ENCODE results near the gene IL3.

The IL3 gene

DNA sequence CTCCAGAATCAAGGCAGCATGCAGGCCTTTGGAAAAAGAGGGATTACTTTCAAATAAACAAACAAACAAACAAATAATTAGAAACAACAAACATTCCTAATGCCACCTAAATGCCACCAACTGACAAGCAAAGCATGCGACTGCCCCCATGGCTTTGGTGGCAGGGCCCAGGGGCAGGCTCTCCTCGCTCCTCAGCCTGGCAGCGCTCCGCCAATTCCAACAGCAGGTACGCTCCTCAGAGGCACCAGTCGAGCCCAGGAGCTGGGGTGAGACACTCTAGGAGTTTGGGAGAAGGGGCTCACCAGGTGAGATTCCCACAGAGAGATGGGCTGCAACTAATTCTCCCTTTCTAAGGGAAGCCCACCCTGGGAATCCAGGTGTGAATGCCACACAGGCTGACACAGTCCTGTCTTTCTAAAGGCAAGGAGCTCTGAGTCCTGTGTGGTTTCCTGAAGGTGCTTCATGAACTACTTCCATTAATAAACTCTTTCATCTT, 41.0 kb downstream of the IL3 start:
- no peak for TF ChIP-seq CREB1 (IDR thresholded peaks at IDR 0.05; ENCODE audit: low read depth)
- TF ChIP-seq, protein P1, sequence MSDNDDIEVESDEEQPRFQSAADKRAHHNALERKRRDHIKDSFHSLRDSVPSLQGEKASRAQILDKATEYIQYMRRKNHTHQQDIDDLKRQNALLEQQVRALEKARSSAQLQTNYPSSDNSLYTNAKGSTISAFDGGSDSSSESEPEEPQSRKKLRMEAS (IDR thresholded peaks at IDR 0.05) = no peak
- no peak for TF ChIP-seq TEAD4 (IDR thresholded peaks at IDR 0.05)
- no peak for TF ChIP-seq EP300 (IDR thresholded peaks at IDR 0.05; ENCODE audit: borderline replicate concordance)
- TF ChIP-seq RAD21 (IDR thresholded peaks at IDR 0.05; ENCODE audit: low read depth) = no peak
- no peak for TF ChIP-seq TAF1 (IDR thresholded peaks at IDR 0.05; ENCODE audit: low read depth)
- TF ChIP-seq, protein P2, sequence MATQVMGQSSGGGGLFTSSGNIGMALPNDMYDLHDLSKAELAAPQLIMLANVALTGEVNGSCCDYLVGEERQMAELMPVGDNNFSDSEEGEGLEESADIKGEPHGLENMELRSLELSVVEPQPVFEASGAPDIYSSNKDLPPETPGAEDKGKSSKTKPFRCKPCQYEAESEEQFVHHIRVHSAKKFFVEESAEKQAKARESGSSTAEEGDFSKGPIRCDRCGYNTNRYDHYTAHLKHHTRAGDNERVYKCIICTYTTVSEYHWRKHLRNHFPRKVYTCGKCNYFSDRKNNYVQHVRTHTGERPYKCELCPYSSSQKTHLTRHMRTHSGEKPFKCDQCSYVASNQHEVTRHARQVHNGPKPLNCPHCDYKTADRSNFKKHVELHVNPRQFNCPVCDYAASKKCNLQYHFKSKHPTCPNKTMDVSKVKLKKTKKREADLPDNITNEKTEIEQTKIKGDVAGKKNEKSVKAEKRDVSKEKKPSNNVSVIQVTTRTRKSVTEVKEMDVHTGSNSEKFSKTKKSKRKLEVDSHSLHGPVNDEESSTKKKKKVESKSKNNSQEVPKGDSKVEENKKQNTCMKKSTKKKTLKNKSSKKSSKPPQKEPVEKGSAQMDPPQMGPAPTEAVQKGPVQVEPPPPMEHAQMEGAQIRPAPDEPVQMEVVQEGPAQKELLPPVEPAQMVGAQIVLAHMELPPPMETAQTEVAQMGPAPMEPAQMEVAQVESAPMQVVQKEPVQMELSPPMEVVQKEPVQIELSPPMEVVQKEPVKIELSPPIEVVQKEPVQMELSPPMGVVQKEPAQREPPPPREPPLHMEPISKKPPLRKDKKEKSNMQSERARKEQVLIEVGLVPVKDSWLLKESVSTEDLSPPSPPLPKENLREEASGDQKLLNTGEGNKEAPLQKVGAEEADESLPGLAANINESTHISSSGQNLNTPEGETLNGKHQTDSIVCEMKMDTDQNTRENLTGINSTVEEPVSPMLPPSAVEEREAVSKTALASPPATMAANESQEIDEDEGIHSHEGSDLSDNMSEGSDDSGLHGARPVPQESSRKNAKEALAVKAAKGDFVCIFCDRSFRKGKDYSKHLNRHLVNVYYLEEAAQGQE (IDR thresholded peaks at IDR 0.05; ENCODE audit: low read depth) = no peak
- no peak for TF ChIP-seq YY1 (IDR thresholded peaks at IDR 0.05; ENCODE audit: low read depth)
- no peak for TF ChIP-seq EGR1 (IDR thresholded peaks at IDR 0.05)
- TF ChIP-seq NFIC (IDR thresholded peaks at IDR 0.05) = no peak

DNA sequence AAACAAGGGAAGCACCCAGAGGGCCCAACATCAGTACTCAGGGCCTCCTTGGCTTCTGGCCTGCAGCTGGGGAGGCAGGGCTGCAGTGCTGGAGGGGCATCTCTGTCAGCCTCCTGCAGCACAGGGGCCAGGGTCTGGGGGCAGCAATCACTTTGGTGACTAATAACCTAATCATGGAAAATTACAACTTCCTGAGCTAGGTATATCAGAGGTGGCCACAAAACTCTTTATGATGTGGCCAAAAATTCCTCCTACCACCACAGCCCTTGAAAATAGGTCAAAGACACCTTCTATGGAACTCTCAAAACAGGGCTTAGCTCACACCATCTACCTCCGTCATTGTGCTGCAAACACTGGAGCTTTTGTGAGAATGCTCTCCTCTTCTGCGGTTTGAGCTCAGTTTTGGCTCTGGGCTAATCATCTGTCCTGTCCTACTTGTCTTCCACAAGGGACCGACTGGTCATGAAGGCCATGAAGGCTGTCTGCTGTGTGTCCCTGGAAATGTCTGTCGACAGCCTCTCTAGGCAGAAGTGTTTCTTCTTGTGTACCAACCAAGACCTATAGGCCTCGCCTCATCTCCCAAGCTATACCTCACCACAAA, 41.7 kb downstream of the IL3 start:
- no peak for TF ChIP-seq NFIC (IDR thresholded peaks at IDR 0.05)
- TF ChIP-seq, protein P2 (IDR thresholded peaks at IDR 0.05; ENCODE audit: low read depth) = no peak
- no peak for TF ChIP-seq YY1 (IDR thresholded peaks at IDR 0.05; ENCODE audit: low read depth)
- TF ChIP-seq TCF12 (IDR thresholded peaks at IDR 0.05; ENCODE audit: low read depth) = no peak
- TF ChIP-seq RAD21 (IDR thresholded peaks at IDR 0.05; ENCODE audit: low read depth) = no peak
- TF ChIP-seq CEBPB (IDR thresholded peaks at IDR 0.05) = no peak
- TF ChIP-seq CREB1 (IDR thresholded peaks at IDR 0.05; ENCODE audit: low read depth) = no peak
- TF ChIP-seq FOXM1 (IDR thresholded peaks at IDR 0.05; ENCODE audit: borderline replicate concordance, low read depth) = no peak
- no peak for TF ChIP-seq ZBTB7A (IDR thresholded peaks at IDR 0.05; ENCODE audit: low read depth)
- no peak for TF ChIP-seq TAF1 (IDR thresholded peaks at IDR 0.05; ENCODE audit: low read depth)
- TF ChIP-seq, protein P3, sequence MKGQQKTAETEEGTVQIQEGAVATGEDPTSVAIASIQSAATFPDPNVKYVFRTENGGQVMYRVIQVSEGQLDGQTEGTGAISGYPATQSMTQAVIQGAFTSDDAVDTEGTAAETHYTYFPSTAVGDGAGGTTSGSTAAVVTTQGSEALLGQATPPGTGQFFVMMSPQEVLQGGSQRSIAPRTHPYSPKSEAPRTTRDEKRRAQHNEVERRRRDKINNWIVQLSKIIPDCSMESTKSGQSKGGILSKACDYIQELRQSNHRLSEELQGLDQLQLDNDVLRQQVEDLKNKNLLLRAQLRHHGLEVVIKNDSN (IDR thresholded peaks at IDR 0.05) = no peak
- no peak for TF ChIP-seq EGR1 (IDR thresholded peaks at IDR 0.05)
- no peak for TF ChIP-seq EP300 (IDR thresholded peaks at IDR 0.05; ENCODE audit: borderline replicate concordance)
- TF ChIP-seq, protein P1 (IDR thresholded peaks at IDR 0.05) = no peak
- TF ChIP-seq TEAD4 (IDR thresholded peaks at IDR 0.05) = no peak

DNA sequence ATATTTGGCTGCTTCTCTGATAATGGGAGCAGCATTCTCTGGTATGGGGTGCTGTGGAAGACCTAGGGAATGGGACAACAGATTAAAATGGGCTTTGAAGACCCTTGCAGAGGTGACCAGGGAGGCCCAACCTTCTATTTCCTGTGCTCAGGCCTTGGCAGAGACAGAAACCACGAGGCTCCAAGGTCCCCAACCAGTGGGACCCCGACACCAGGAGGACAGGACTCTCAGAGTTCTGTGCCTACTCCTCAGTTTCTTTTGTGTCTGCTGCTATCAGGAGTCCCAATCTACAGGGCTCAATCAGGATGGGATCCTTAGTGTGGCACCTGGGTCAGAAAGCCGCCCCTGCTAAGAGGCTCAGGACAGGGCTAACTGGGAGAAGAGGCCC, 42.5 kb downstream of the IL3 start:
- TF ChIP-seq, protein P3 (IDR thresholded peaks at IDR 0.05) = no peak
- no peak for TF ChIP-seq TAF1 (IDR thresholded peaks at IDR 0.05; ENCODE audit: low read depth)
- TF ChIP-seq EGR1 (IDR thresholded peaks at IDR 0.05) = no peak
- no peak for TF ChIP-seq CREB1 (IDR thresholded peaks at IDR 0.05; ENCODE audit: low read depth)
- TF ChIP-seq TEAD4 (IDR thresholded peaks at IDR 0.05) = no peak
- no peak for TF ChIP-seq FOXM1 (IDR thresholded peaks at IDR 0.05; ENCODE audit: borderline replicate concordance, low read depth)
- TF ChIP-seq, protein P1 (IDR thresholded peaks at IDR 0.05) = no peak
- no peak for TF ChIP-seq EP300 (IDR thresholded peaks at IDR 0.05; ENCODE audit: borderline replicate concordance)
- no peak for TF ChIP-seq CEBPB (IDR thresholded peaks at IDR 0.05)
- no peak for TF ChIP-seq RAD21 (IDR thresholded peaks at IDR 0.05; ENCODE audit: low read depth)
- TF ChIP-seq TCF12 (IDR thresholded peaks at IDR 0.05; ENCODE audit: low read depth) = no peak
- TF ChIP-seq YY1 (IDR thresholded peaks at IDR 0.05; ENCODE audit: low read depth) = no peak
- TF ChIP-seq ZBTB7A (IDR thresholded peaks at IDR 0.05; ENCODE audit: low read depth) = no peak

DNA sequence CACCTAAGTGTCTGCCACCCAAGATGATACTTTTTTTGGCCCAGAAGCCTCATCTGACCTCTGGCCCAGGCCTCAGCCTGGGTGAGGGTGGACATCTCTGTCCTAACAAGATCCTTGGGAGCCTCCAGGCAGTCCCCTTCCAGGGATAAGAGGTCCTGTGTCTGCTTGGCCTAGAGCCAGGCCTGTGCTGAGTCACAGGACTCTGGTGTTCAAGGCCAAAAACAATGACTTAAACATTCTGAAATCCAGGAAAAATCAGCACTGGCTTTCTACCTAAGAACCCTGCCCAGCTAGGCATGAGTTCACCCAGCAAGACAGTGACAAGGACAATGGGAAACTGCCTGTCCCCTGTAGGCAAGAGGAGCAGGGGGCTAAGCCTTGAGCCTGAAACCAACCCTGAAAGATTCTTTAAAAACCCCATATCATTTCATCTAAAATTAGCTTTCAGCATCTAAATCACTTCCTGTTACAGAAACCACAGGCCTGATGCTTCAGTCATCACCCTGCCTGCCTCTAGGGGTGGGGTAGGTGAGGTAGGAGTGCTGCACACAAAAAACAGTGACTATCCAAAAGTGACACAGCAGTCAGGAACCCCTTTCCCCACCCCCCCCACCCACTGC, 43.0 kb downstream of the IL3 start:
- TF ChIP-seq, protein P3 (IDR thresholded peaks at IDR 0.05) = no peak
- TF ChIP-seq RAD21 (IDR thresholded peaks at IDR 0.05; ENCODE audit: low read depth) (no peak), TCF12 (IDR thresholded peaks at IDR 0.05; ENCODE audit: low read depth) (no peak), NFIC (IDR thresholded peaks at IDR 0.05) (peak; percentile 89)

DNA sequence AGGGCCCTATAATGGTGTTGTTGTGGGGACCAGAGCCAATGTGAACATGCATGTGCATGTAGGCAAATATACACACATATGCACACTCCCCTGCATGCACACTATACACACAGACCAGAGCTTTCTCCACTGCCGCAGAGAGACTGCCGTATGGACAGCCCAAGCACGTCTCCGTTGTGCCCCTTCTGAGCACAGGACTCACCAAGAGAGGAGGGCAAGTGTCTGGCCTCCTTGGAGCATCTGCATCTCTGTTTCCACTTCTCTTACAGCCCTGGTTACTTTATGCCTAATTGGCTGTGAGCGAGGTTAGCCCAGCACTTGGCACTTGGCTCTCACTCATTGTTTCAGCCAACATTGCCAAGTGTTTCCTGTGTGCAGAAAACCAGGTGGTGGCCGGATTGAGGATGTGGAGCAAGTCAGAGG, 43.5 kb downstream of the IL3 start:
- TF ChIP-seq TEAD4 (IDR thresholded peaks at IDR 0.05) = no peak
- TF ChIP-seq TCF12 (IDR thresholded peaks at IDR 0.05; ENCODE audit: low read depth) = no peak
- TF ChIP-seq CREB1 (IDR thresholded peaks at IDR 0.05; ENCODE audit: low read depth) = no peak
- TF ChIP-seq EGR1 (IDR thresholded peaks at IDR 0.05) = no peak
- TF ChIP-seq YY1 (IDR thresholded peaks at IDR 0.05; ENCODE audit: low read depth) = no peak
- no peak for TF ChIP-seq TAF1 (IDR thresholded peaks at IDR 0.05; ENCODE audit: low read depth)
- TF ChIP-seq CEBPB (IDR thresholded peaks at IDR 0.05) = no peak
- no peak for TF ChIP-seq EP300 (IDR thresholded peaks at IDR 0.05; ENCODE audit: borderline replicate concordance)
- TF ChIP-seq, protein P3 (IDR thresholded peaks at IDR 0.05) = no peak
- TF ChIP-seq, protein P1 (IDR thresholded peaks at IDR 0.05) = no peak
- no peak for TF ChIP-seq FOXM1 (IDR thresholded peaks at IDR 0.05; ENCODE audit: borderline replicate concordance, low read depth)
- TF ChIP-seq RAD21 (IDR thresholded peaks at IDR 0.05; ENCODE audit: low read depth) = no peak
- TF ChIP-seq NFIC (IDR thresholded peaks at IDR 0.05) = no peak
- TF ChIP-seq ZBTB7A (IDR thresholded peaks at IDR 0.05; ENCODE audit: low read depth) = no peak
- TF ChIP-seq, protein P2 (IDR thresholded peaks at IDR 0.05; ENCODE audit: low read depth) = no peak

All from Ishikawa (cell line).